H9 (cell line): Measurements from ENCODE around the gene SYT17. TPM values are rescaled to one million over a fixed set of nuclear protein-coding genes. Genes with fewer than 3 reads are reported as not detected.

ENCODE experiments used
- DNase-seq: peaks from one replicate; pipeline ENCODE4 v3.0.0-alpha.2; 2017
- H2AFZ ChIP-seq: one replicate; pipeline ENCODE4 v1.6.1; 2013; ENCODE audit warnings: mild to moderate bottlenecking, low read length, control low read depth, moderate library complexity
- H2AK5ac ChIP-seq: 2 replicates; pipeline ENCODE4 v1.6.1; 2013; ENCODE audit warnings: low read length, control low read depth, mixed read lengths; ENCODE audit not compliant: insufficient read length
- H2BK120ac ChIP-seq: one replicate; pipeline ENCODE4 v1.6.1; 2013; ENCODE audit warnings: low read depth, mild to moderate bottlenecking, low read length, control low read depth, inconsistent platforms; ENCODE audit not compliant: poor library complexity, severe bottlenecking
- H2BK12ac ChIP-seq: 2 replicates; pipeline ENCODE4 v1.6.1; 2013; ENCODE audit warnings: low read length, control low read depth, mixed read lengths, low read depth; ENCODE audit not compliant: insufficient read length
- H2BK15ac ChIP-seq: 2 replicates; pipeline ENCODE4 v1.6.1; 2013; ENCODE audit warnings: low read depth, low read length, control low read depth
- H2BK20ac ChIP-seq: one replicate; pipeline ENCODE4 v1.6.1; 2013; ENCODE audit warnings: low read depth, mild to moderate bottlenecking, low read length, control low read depth, inconsistent platforms; ENCODE audit not compliant: poor library complexity, severe bottlenecking
- H2BK5ac ChIP-seq: 2 replicates; pipeline ENCODE4 v1.6.1; 2013; ENCODE audit warnings: low read length, control low read depth, mixed read lengths; ENCODE audit not compliant: insufficient read length
- H3K14ac ChIP-seq: 2 replicates; pipeline ENCODE4 v1.6.1; 2013; ENCODE audit warnings: low read length, control low read depth; ENCODE audit not compliant: insufficient read depth
- H3K18ac ChIP-seq: 2 replicates; pipeline ENCODE4 v1.6.1; 2013; ENCODE audit warnings: low read depth, mild to moderate bottlenecking, mixed read lengths, low read length, control low read depth; ENCODE audit not compliant: insufficient read length
- H3K23ac ChIP-seq: 2 replicates; pipeline ENCODE4 v1.6.1; 2013; ENCODE audit warnings: low read length, control low read depth, mixed read lengths, low read depth; ENCODE audit not compliant: insufficient read length
- H3K23me2 ChIP-seq: 2 replicates; pipeline ENCODE4 v1.6.1; 2013; ENCODE audit warnings: low read depth, mild to moderate bottlenecking, mixed read lengths, low read length, control low read depth; ENCODE audit not compliant: insufficient read length, poor library complexity, severe bottlenecking
- H3K27ac ChIP-seq: 2 replicates; pipeline ENCODE4 v1.5.1; 2013; ENCODE audit warnings: low read length, control low read depth, mixed read lengths, low read depth; ENCODE audit not compliant: insufficient read length
- H3K27me3 ChIP-seq: 2 replicates; pipeline ENCODE4 v1.6.1; 2013; ENCODE audit warnings: low read length, control low read depth, inconsistent platforms; ENCODE audit not compliant: insufficient read depth
- H3K4ac ChIP-seq: 2 replicates; pipeline ENCODE4 v1.6.1; 2013; ENCODE audit warnings: low read depth, mild to moderate bottlenecking, control low read depth, inconsistent platforms, low read length, moderate library complexity
- H3K4me1 ChIP-seq: 2 replicates; pipeline ENCODE4 v1.6.1; 2013; ENCODE audit warnings: low read length, control low read depth, inconsistent platforms; ENCODE audit not compliant: insufficient read depth
- H3K4me2 ChIP-seq: 2 replicates; pipeline ENCODE4 v1.6.1; 2013; ENCODE audit warnings: low read length, control low read depth, mixed read lengths; ENCODE audit not compliant: insufficient read length, insufficient read depth
- H3K56ac ChIP-seq: 2 replicates; pipeline ENCODE4 v1.6.1; 2013; ENCODE audit warnings: low read depth, mild to moderate bottlenecking, mixed read lengths, low read length, control low read depth; ENCODE audit not compliant: insufficient read length
- H3K79me1 ChIP-seq: 2 replicates; pipeline ENCODE4 v1.6.1; 2013; ENCODE audit warnings: low read depth, mild to moderate bottlenecking, moderate library complexity, low read length, control low read depth, inconsistent platforms; ENCODE audit not compliant: insufficient read depth, poor library complexity, severe bottlenecking
- H3K79me2 ChIP-seq: 2 replicates; pipeline ENCODE4 v1.6.1; 2013; ENCODE audit warnings: low read length, control low read depth, inconsistent platforms; ENCODE audit not compliant: insufficient read depth
- H3K9ac ChIP-seq: 2 replicates; pipeline ENCODE4 v1.6.1; 2013; ENCODE audit warnings: low read length, control low read depth, mixed read lengths; ENCODE audit not compliant: insufficient read length; ENCODE audit errors: extremely low read depth
- H3K9me3 ChIP-seq: one replicate; pipeline ENCODE4 v1.6.1; 2013; ENCODE audit warnings: low read depth, low read length, inconsistent platforms; ENCODE audit not compliant: control insufficient read depth
- H3T11ph ChIP-seq: one replicate; pipeline ENCODE4 v1.6.1; 2013; ENCODE audit warnings: mild to moderate bottlenecking, low read length, control low read depth, inconsistent platforms
- H4K20me1 ChIP-seq: one replicate; pipeline ENCODE4 v1.6.1; 2013; ENCODE audit not compliant: control insufficient read depth, insufficient read length, insufficient read depth
- H4K5ac ChIP-seq: 2 replicates; pipeline ENCODE4 v1.6.1; 2013; ENCODE audit warnings: low read depth, mild to moderate bottlenecking, mixed read lengths, low read length, control low read depth; ENCODE audit not compliant: insufficient read length
- H4K8ac ChIP-seq: replicated peaks from 2 replicates; pipeline ENCODE4 v1.6.1; 2013; ENCODE audit warnings: low read length, control low read depth, mixed read lengths, low read depth; ENCODE audit not compliant: insufficient read length
- H4K91ac ChIP-seq: 2 replicates; pipeline ENCODE4 v1.6.1; 2013; ENCODE audit warnings: low read depth, mild to moderate bottlenecking, moderate library complexity, mixed read lengths, low read length, control low read depth; ENCODE audit not compliant: insufficient read length
- H3K27ac Mint-ChIP-seq, 3 experiments: 2 replicates in 2 of 3; 3 replicates in 1 of 3; pipeline ENCODE4 v1.8.0; 2020 to 2021; ENCODE audit warnings: mixed read lengths in 3 of 3, mild to moderate bottlenecking in 1 of 3, moderate library complexity in 1 of 3
- H3K27me3 Mint-ChIP-seq: 2 replicates; pipeline ENCODE4 v1.8.0; 2021; ENCODE audit warnings: low read depth, mild to moderate bottlenecking, moderate library complexity, mixed read lengths
- H3K36me3 Mint-ChIP-seq, 3 experiments: 2 replicates in 2 of 3; 3 replicates in 1 of 3; pipeline ENCODE4 v1.8.0; 2020 to 2021; ENCODE audit warnings: low read depth in 3 of 3, mixed read lengths in 3 of 3; ENCODE audit not compliant: insufficient read depth in 1 of 3
- H3K4me1 Mint-ChIP-seq, 2 experiments: 2 replicates each; pipeline ENCODE4 v1.8.0; 2020; ENCODE audit warnings: mixed read lengths in 2 of 2
- H3K4me3 Mint-ChIP-seq, 2 experiments: 2 replicates in 1 of 2; 3 replicates in 1 of 2; pipeline ENCODE4 v1.8.0; 2020 to 2021; ENCODE audit warnings: mild to moderate bottlenecking in 2 of 2, mixed read lengths in 2 of 2, moderate library complexity in 1 of 2
- H3K9me3 Mint-ChIP-seq, 2 experiments: 2 replicates in 1 of 2; 3 replicates in 1 of 2; pipeline ENCODE4 v1.8.0; 2020; ENCODE audit warnings: mild to moderate bottlenecking in 2 of 2, mixed read lengths in 2 of 2, moderate library complexity in 1 of 2
- CTCF ChIP-seq: fragments of 200-600 bp; sonication (generic); conservative IDR thresholded peaks from 3 replicates; pipeline ENCODE4 v1.8.0; 2021; ENCODE audit warnings: antibody characterized with exemption, mild to moderate bottlenecking
- WGBS: extraction: QIAGEN DNeasy Blood & Tissue Kit; methylation state at CpG from one replicate; pipeline ENCODE4 v1.1.7; 2013; ENCODE audit warnings: missing lambda C conversion rate, low lambda C conversion rate, mixed read lengths; ENCODE audit not compliant: insufficient read length; ENCODE audit errors: extremely low coverage; 5-methylcytosine and 5-hydroxymethylcytosine counted together
- total RNA-seq: library from RNA; stranded (reverse); gene quantifications from 2 replicates; pipeline ENCODE4 v1.2.1, GENCODE V29; 2021

SYT17 gene
- total RNA-seq, 1 experiment from 2014 or later = 3.0 TPM

- Histone ChIP-seq H3K79me1 (no peaks in the 10 kb centered on the region), H2AFZ (no peak overlapping the region), H3K4me2 (no peak overlapping the region), H3K27ac (no peak overlapping the region), H2BK120ac (no peak overlapping the region), H2BK5ac (no peak overlapping the region), H3K27me3 (no peaks in the 10 kb centered on the region), H4K91ac (no peak overlapping the region), H3K79me2 (no peaks in the 10 kb centered on the region), H2AK5ac (no peak overlapping the region), H3K18ac (no peak overlapping the region), H4K5ac (no peak overlapping the region), H3K23me2 (no peaks in the 10 kb centered on the region), H3K4me1 (peaks cover 5% of the 10 kb centered on the region; the same call in 1 of the 2 replicates), H3K9ac (no peak overlapping the region), H3K9me3 (peaks cover 3% of the 10 kb centered on the region), H3K56ac (no peak overlapping the region), H3K23ac (no peak overlapping the region), H4K20me1 (no peaks in the 10 kb centered on the region), H2BK12ac (no peak overlapping the region), H3K14ac (no peak overlapping the region), H3T11ph (no peak overlapping the region), H3K4ac (no peak overlapping the region), H2BK15ac (no peak overlapping the region), H4K8ac (no peak overlapping the region), H2BK20ac (no peak overlapping the region)
- Mint-ChIP-seq H3K9me3 (peaks cover 8 to 9% of the 10 kb centered on the region in 2 experiments), H3K4me3 (no peak overlapping the region), H3K4me1 (peaks cover 22% of the 10 kb centered on the region in 2 experiments), H3K27ac (no peak overlapping the region), H3K27me3 (peaks cover under 1% of the 10 kb centered on the region; the same call in 1 of the 2 replicates), H3K36me3 (peaks cover 8 to 20% (median 16%) of the 10 kb centered on the region in 3 experiments; a peak in 4 of 7 replicates)
- no CpG with 5 or more reads among the region's 3 CpGs for WGBS
- DNase-seq = no peak
- no peak for TF ChIP-seq CTCF
Measured at GRCh38 chr16:19230575-19230974, 62.5 kb downstream of the SYT17 start.
